Measurements from ENCODE around the gene GPR78.
A peak's percentile ranks its signal among the peaks of the same experiment; 100 is the strongest.

DNA sequence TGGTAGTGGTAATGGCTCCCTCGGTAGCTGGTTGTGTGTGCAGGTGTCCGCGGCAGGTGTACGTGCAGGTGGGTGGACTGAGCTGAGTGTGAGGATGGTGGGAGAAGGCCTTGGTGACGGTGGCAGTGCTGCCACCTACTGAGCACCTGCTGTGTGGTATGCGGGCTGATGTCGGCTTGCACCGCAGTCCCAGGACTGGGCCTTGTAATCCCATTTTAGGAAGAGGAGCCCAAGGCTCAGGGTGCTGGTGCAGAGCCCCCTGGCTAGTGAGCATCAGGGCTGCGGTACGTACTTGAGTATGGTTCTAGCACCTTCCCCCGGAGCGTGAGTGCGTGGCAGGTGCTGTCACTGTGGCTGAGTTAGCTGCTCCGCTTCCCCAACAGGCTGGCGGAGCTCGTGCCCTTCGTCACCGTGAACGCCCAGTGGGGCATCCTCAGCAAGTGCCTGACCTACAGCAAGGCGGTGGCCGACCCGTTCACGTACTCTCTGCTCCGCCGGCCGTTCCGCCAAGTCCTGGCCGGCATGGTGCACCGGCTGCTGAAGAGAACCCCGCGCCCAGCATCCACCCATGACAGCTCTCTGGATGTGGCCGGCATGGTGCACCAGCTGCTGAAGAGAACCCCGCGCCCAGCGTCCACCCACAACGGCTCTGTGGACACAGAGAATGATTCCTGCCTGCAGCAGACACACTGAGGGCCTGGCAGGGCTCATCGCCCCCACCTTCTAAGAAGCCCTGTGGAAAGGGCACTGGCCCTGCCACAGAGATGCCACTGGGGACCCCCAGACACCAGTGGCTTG, 6.7 kb downstream of the GPR78 start:
- TF ChIP-seq, protein P1, sequence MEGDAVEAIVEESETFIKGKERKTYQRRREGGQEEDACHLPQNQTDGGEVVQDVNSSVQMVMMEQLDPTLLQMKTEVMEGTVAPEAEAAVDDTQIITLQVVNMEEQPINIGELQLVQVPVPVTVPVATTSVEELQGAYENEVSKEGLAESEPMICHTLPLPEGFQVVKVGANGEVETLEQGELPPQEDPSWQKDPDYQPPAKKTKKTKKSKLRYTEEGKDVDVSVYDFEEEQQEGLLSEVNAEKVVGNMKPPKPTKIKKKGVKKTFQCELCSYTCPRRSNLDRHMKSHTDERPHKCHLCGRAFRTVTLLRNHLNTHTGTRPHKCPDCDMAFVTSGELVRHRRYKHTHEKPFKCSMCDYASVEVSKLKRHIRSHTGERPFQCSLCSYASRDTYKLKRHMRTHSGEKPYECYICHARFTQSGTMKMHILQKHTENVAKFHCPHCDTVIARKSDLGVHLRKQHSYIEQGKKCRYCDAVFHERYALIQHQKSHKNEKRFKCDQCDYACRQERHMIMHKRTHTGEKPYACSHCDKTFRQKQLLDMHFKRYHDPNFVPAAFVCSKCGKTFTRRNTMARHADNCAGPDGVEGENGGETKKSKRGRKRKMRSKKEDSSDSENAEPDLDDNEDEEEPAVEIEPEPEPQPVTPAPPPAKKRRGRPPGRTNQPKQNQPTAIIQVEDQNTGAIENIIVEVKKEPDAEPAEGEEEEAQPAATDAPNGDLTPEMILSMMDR (IDR thresholded peaks at IDR 0.05; ENCODE audit: low read length) = peak; percentile 35
- no peak for TF ChIP-seq EZH2 (IDR thresholded peaks at IDR 0.05; ENCODE audit: borderline replicate concordance, low read length)

Data from OCI-LY1 (cell line).